Measurements from ENCODE around the gene ANXA6.

DNA sequence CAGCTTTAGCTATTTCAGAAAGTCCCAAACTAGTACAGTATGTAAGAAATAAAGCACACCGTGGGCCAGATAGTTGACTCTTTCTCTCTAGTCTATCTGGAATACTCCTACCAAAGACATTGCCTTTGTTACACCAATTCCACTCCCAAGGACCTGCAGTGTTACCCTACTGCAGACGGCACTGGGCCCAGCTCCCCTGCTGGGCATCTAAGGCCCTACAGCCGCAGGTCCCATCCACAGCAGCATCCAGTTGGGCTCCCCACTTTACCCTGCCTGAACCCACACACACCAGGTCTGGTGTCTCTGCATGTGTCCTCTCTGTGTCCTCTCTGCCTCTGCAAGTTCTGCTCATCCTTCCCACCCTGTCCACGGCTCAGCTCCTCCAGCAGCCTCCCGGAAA, 99.3 kb downstream of the ANXA6 start:
- no peak for TF ChIP-seq ZNF24 (IDR thresholded peaks at IDR 0.05)
- no peak for TF ChIP-seq IRF4 (IDR thresholded peaks at IDR 0.05; ENCODE audit: low read depth, low read length)
- no peak for TF ChIP-seq RAD51 (IDR thresholded peaks at IDR 0.05)
- TF ChIP-seq CBFB (IDR thresholded peaks at IDR 0.05; ENCODE audit: low read depth) = no peak
- no peak for TF ChIP-seq LARP7 (IDR thresholded peaks at IDR 0.05)
- no peak for TF ChIP-seq CBX3 (IDR thresholded peaks at IDR 0.05; ENCODE audit: borderline replicate concordance, low read depth)
- TF ChIP-seq TBL1XR1 (IDR thresholded peaks at IDR 0.05; ENCODE audit: low read depth, low read length) = no peak
- no peak for TF ChIP-seq SUZ12 (IDR thresholded peaks at IDR 0.05; ENCODE audit: unreplicated experiment)
- no peak for TF ChIP-seq RB1 (IDR thresholded peaks at IDR 0.05; ENCODE audit: borderline replicate concordance)
- TF ChIP-seq POLR2AphosphoS5 (IDR thresholded peaks at IDR 0.05; ENCODE audit: low read length) = no peak
